Activated B cell treated with CpG ODN at 0.5 μM for 24 hours (primary cell): Measurements from ENCODE around the gene WNT3A. TPM values are rescaled to one million over a fixed set of nuclear protein-coding genes. Genes with fewer than 3 reads are reported as not detected.

Experiments used
- ATAC-seq: fragments of 200-7000 bp; cut with Tn5 transposase; one replicate; pipeline ENCODE4 v1.10.0; 2021; ENCODE audit warnings: low read depth, mild to moderate bottlenecking, moderate library complexity
- CTCF ChIA-PET: fragments of 350-600 bp; sonication (Branson Sonifier 250); formaldehyde crosslinking; loops from one replicate; lab custom pipeline; 2021; ENCODE audit warnings: antibody characterized with exemption; lab: Charles Lee
- POLR2A ChIA-PET: fragments of 350-600 bp; sonication (Branson Sonifier 250); formaldehyde crosslinking; loops from one replicate; lab custom pipeline; 2021; ENCODE audit warnings: antibody characterized with exemption; lab: Charles Lee
- DNase-seq: peaks from one replicate; pipeline ENCODE4 v3.0.0; 2022
- H3K27ac Mint-ChIP-seq: one replicate; pipeline ENCODE4 v1.8.0; 2020; ENCODE audit warnings: mixed read lengths
- H3K27me3 Mint-ChIP-seq: one replicate; pipeline ENCODE4 v1.8.0; 2021; ENCODE audit warnings: mixed read lengths
- H3K36me3 Mint-ChIP-seq: one replicate; pipeline ENCODE4 v1.8.0; 2021; ENCODE audit warnings: low read depth, mixed read lengths
- H3K4me1 Mint-ChIP-seq: one replicate; pipeline ENCODE4 v1.8.0; 2021; ENCODE audit warnings: mixed read lengths
- H3K4me3 Mint-ChIP-seq: one replicate; pipeline ENCODE4 v1.8.0; 2020; ENCODE audit warnings: mild to moderate bottlenecking, mixed read lengths
- H3K9me3 Mint-ChIP-seq: one replicate; pipeline ENCODE4 v1.8.0; 2020; ENCODE audit warnings: mixed read lengths
- CTCF ChIP-seq: fragments of 200-600 bp; IDR thresholded peaks from one replicate; pipeline ENCODE4 v1.8.0; 2022; ENCODE audit warnings: antibody characterized with exemption, mild to moderate bottlenecking
- intact Hi-C: fragments of 100-400 bp; cut with micrococcal nuclease; formaldehyde crosslinking; loops from one replicate; pipeline ENCODE4 v1.15.1; 2024
- total RNA-seq: library from RNA; stranded (reverse); gene quantifications from 2 replicates; pipeline ENCODE4 v1.2.3, GENCODE V29; 2022

Gene WNT3A
- total RNA-seq, 1 donor from 2014 or later = not detected

- DNase-seq = peak; percentile 12
- H3K27ac Mint-ChIP-seq = no peak overlapping the region
- no peak for ATAC-seq
- peaks cover 42% of the 10 kb centered on the region for H3K4me1 Mint-ChIP-seq
- no peaks in the 10 kb centered on the region for H3K27me3 Mint-ChIP-seq
- H3K36me3 Mint-ChIP-seq = peaks cover 68% of the 10 kb centered on the region
- peaks cover 9% of the 10 kb centered on the region for H3K9me3 Mint-ChIP-seq
- H3K4me3 Mint-ChIP-seq = no peak overlapping the region
- POLR2A ChIA-PET = interaction anchor here (1.1 kb wide), 1 partner anchor 17 kb away, joined by 3 read pairs; no protein-coding TSS in a partner anchor
- intact Hi-C loops = no loop called here
- CTCF ChIA-PET = no interaction called here
- no peak for TF ChIP-seq CTCF
Observed at GRCh38 chr1:228099331-228099732, 92.5 kb downstream of the WNT3A start.

- ChIA-PET CTCF (no interaction called here), POLR2A (interaction anchor here (0.6 kb wide), 1 partner anchor 19 kb away, joined by 3 read pairs; the partner anchor contains the start of gene ARF1)
- Mint-ChIP-seq H3K27ac (peak overlapping the region; percentile 71), H3K4me3 (peak overlapping the region; percentile 68), H3K9me3 (no peaks in the 10 kb centered on the region), H3K4me1 (peaks cover 29% of the 10 kb centered on the region), H3K27me3 (no peaks in the 10 kb centered on the region), H3K36me3 (peaks cover 58% of the 10 kb centered on the region)
- peak; percentile 15 for DNase-seq
- ATAC-seq = no peak
- TF ChIP-seq CTCF = no peak
- intact Hi-C loops = loop anchor here (10.0 kb wide), 2 partner anchors 96 to 556 kb away; partner anchors contain the start of gene WNT3A
Observed at GRCh38 chr1:228100822-228101613, 94.2 kb downstream of the WNT3A start.

GRCh38 chr1:228101614-228101993 is 94.8 kb downstream of the WNT3A start:
- intact Hi-C loops = loop anchor here (10.0 kb wide), 2 partner anchors 97 to 557 kb away; partner anchors contain the start of gene WNT3A
- ATAC-seq (no peak), DNase-seq (no peak)
- TF ChIP-seq CTCF = no peak
- peak overlapping the region; percentile 71 for H3K27ac Mint-ChIP-seq
- peaks cover 59% of the 10 kb centered on the region for H3K36me3 Mint-ChIP-seq
- ChIA-PET POLR2A (interaction anchor here (1.0 kb wide), 1 partner anchor 64 kb away, joined by 3 read pairs; the partner anchor contains the start of gene IBA57), CTCF (no interaction called here)
- no peaks in the 10 kb centered on the region for H3K9me3 Mint-ChIP-seq
- peaks cover 27% of the 10 kb centered on the region for H3K4me1 Mint-ChIP-seq
- no peaks in the 10 kb centered on the region for H3K27me3 Mint-ChIP-seq
- H3K4me3 Mint-ChIP-seq = peak overlapping the region; percentile 68

GRCh38 chr1:228101994-228102790 is 95.4 kb downstream of the WNT3A start:
- H3K27me3 Mint-ChIP-seq = no peaks in the 10 kb centered on the region
- peak overlapping the region; percentile 80 for H3K4me3 Mint-ChIP-seq
- no peaks in the 10 kb centered on the region for H3K9me3 Mint-ChIP-seq
- no peak for TF ChIP-seq CTCF
- POLR2A ChIA-PET = interaction anchor here (1.0 kb wide), 1 partner anchor 63 kb away, joined by 3 read pairs; the partner anchor contains the start of gene IBA57
- intact Hi-C loops = loop anchor here (1.0 to 10.0 kb wide), 3 partner anchors 12 to 557 kb away; partner anchors contain the start of gene WNT3A
- peaks cover 27% of the 10 kb centered on the region for H3K4me1 Mint-ChIP-seq
- DNase-seq = peak; percentile 35
- ATAC-seq = peak; percentile 36
- CTCF ChIA-PET = no interaction called here
- H3K36me3 Mint-ChIP-seq = peaks cover 58% of the 10 kb centered on the region
- H3K27ac Mint-ChIP-seq = peak overlapping the region; percentile 41
